Ovary (tissue), 3 donors: ENCODE results near the gene CADPS.

ENCODE experiments used
- EP300 ChIP-seq: sonication (generic); formaldehyde crosslinking; IDR thresholded peaks from one replicate; pipeline ENCODE4 v1.6.1; 2017; ENCODE audit warnings: antibody characterized with exemption
- POLR2A ChIP-seq: fragments of 450-650 bp; IDR thresholded peaks from one replicate; pipeline ENCODE4 v1.6.1; 2017; ENCODE audit warnings: antibody characterized with exemption, mild to moderate bottlenecking, moderate library complexity
- TF ChIP-seq, protein P1 (sequence below), 3 donors: fragments of 450-650 bp in 2 of 3; fragments of 200-600 bp in 1 of 3; IDR thresholded peaks; one replicate each; pipeline versions ENCODE4 v1.5.1 to v1.8.0; 2016 to 2022; ENCODE audit warnings: antibody characterized with exemption in 3 of 3, mild to moderate bottlenecking in 1 of 3
- donor health status: DM: no; HTN: no; CAD: no.

GRCh38 chr3:62404321-62404720 is 470.9 kb downstream of the CADPS start:
- TF ChIP-seq POLR2A (no peak), EP300 (no peak)
- TF ChIP-seq, protein P1, sequence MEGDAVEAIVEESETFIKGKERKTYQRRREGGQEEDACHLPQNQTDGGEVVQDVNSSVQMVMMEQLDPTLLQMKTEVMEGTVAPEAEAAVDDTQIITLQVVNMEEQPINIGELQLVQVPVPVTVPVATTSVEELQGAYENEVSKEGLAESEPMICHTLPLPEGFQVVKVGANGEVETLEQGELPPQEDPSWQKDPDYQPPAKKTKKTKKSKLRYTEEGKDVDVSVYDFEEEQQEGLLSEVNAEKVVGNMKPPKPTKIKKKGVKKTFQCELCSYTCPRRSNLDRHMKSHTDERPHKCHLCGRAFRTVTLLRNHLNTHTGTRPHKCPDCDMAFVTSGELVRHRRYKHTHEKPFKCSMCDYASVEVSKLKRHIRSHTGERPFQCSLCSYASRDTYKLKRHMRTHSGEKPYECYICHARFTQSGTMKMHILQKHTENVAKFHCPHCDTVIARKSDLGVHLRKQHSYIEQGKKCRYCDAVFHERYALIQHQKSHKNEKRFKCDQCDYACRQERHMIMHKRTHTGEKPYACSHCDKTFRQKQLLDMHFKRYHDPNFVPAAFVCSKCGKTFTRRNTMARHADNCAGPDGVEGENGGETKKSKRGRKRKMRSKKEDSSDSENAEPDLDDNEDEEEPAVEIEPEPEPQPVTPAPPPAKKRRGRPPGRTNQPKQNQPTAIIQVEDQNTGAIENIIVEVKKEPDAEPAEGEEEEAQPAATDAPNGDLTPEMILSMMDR (IDR thresholded peaks at IDR 0.05) = no peak
